CD4-positive, CD25-positive, alpha-beta regulatory T cell (primary cell): ENCODE results near the gene TBC1D22A. TPM values are rescaled to one million over a fixed set of nuclear protein-coding genes. Genes with fewer than 3 reads are reported as not detected.

Experiments used
- ATAC-seq, 2 donors: fragments of 150-1000 bp; cut with Tn5 transposase; one replicate each; pipeline ENCODE4 v1.10.0; 2021; ENCODE audit warnings: low read depth in 2 of 2, moderate number of reproducible peaks in 2 of 2, moderate library complexity in 1 of 2
- DNase-seq, 3 donors: peaks; one replicate each; pipeline versions ENCODE4 v3.0.0 to v3.0.0-alpha.2; 2012 to 2022; ENCODE audit warnings: mixed read lengths in 1 of 3
- H3K27ac ChIP-seq: one replicate; pipeline ENCODE4 v1.7.0; 2013; ENCODE audit warnings: mild to moderate bottlenecking, low read length; ENCODE audit not compliant: insufficient read depth, poor library complexity, severe bottlenecking
- H3K27me3 ChIP-seq: one replicate; pipeline ENCODE4 v1.7.0; 2013; ENCODE audit warnings: low read length; ENCODE audit not compliant: control insufficient read depth, insufficient read depth
- H3K36me3 ChIP-seq: one replicate; pipeline ENCODE4 v1.7.0; 2013; ENCODE audit warnings: mild to moderate bottlenecking, low read length, moderate library complexity; ENCODE audit not compliant: control insufficient read depth, insufficient read depth
- H3K4me1 ChIP-seq: 2 replicates; pipeline ENCODE4 v1.7.0; 2013; ENCODE audit warnings: mild to moderate bottlenecking, low read length; ENCODE audit not compliant: insufficient read depth, control insufficient read depth, poor library complexity, severe bottlenecking
- H3K4me3 ChIP-seq: one replicate; pipeline ENCODE4 v1.7.0; 2013; ENCODE audit warnings: low read depth, mild to moderate bottlenecking, low read length, moderate library complexity
- H3K9me3 ChIP-seq, 2 experiments: 1 replicate in 1 of 2; 2 replicates in 1 of 2; pipeline ENCODE4 v1.7.0; 2013; ENCODE audit warnings: low read length in 2 of 2, mild to moderate bottlenecking in 1 of 2, moderate library complexity in 1 of 2; ENCODE audit not compliant: control insufficient read depth in 2 of 2
- H3K27ac Mint-ChIP-seq, 3 donors: one replicate each; pipeline ENCODE4 v1.8.0; 2020 to 2022; ENCODE audit warnings: mild to moderate bottlenecking in 3 of 3, mixed read lengths in 3 of 3, moderate library complexity in 2 of 3
- H3K27me3 Mint-ChIP-seq: one replicate; pipeline ENCODE4 v1.8.0; 2022; ENCODE audit warnings: mild to moderate bottlenecking, mixed read lengths
- H3K36me3 Mint-ChIP-seq: one replicate; pipeline ENCODE4 v1.8.0; 2020; ENCODE audit warnings: mixed read lengths
- H3K4me1 Mint-ChIP-seq, 4 donors: one replicate each; pipeline ENCODE4 v1.8.0; 2020 to 2022; ENCODE audit warnings: mixed read lengths in 4 of 4, mild to moderate bottlenecking in 1 of 4
- H3K4me3 Mint-ChIP-seq, 4 donors: one replicate each; pipeline ENCODE4 v1.8.0; 2020 to 2022; ENCODE audit warnings: mild to moderate bottlenecking in 4 of 4, mixed read lengths in 4 of 4, moderate library complexity in 3 of 4
- H3K9me3 Mint-ChIP-seq, 7 donors: one replicate each; pipeline ENCODE4 v1.8.0; 2020 to 2022; ENCODE audit warnings: mixed read lengths in 7 of 7, mild to moderate bottlenecking in 3 of 7, moderate library complexity in 2 of 7
- polyA plus RNA-seq, 4 donors: library from polyadenylated mRNA; unstranded; fragments of 300-500 nt; fragmentation: Illumina TruSeq; gene quantifications; one replicate each; pipeline ENCODE4 v1.2.3, GENCODE V29; 2021
- total RNA-seq: library from RNA; stranded (reverse); gene quantifications from one replicate; pipeline ENCODE4 v1.2.3, GENCODE V29; 2022

The TBC1D22A gene
- total and polyA plus RNA-seq, 5 donors from 2014 or later, result 19.8 to 42.5 (median 24.3) TPM

DNA sequence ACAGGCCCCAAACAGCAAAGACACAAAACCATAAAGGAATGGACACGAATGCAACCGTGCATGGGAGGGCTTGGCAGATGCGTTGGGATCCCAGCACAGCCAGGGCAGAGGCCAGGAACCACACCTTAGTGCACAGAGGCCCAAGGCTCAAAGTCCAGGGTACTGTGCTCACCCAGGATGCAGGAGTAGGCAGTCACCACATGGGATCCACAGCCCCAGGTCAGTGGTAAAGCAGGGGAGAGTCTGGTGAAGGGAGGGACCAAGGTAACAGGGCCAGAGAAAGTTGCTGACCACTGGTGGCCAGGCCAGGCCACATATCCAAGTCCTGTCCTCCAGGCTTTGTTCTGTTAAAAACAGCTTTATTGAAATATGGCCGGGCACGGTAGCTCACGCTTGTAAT is 17.9 kb upstream of the TBC1D22A start:
- Histone ChIP-seq H3K4me1 (peaks cover 15% of the 10 kb centered on the region), H3K4me3 (no peak overlapping the region), H3K27ac (no peak overlapping the region), H3K36me3 (no peaks in the 10 kb centered on the region), H3K9me3 (no peaks in the 10 kb centered on the region), H3K27me3 (no peaks in the 10 kb centered on the region)
- Mint-ChIP-seq H3K27me3 (no peaks in the 10 kb centered on the region), H3K4me3 (no peak overlapping the region), H3K36me3 (no peaks in the 10 kb centered on the region), H3K9me3 (peaks cover 0 to 4% (median 0%) of the 10 kb centered on the region in 7 donors), H3K27ac (no peak overlapping the region), H3K4me1 (peaks cover 5 to 17% (median 10%) of the 10 kb centered on the region in 4 donors)
- ATAC-seq, result no peak
- DNase-seq, result no peak

DNA sequence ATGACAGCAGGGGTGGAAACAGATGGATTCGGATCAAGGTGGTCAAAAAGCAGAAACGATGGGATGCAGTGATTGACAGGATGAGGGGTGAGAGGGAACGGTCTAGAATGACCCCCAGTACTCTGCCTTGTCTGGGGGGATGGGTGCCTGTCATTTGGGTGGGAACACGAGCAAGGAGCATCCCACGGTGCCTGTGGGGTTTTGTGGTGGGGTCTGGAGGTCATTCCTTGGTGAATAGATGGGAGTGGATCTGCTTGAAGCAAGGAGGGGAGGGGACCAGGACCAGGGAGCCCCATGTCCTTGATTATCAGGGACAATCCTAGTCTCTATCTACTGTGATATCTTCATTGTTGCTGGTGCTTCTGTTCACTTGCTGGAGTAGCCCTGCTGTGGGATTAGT is 16.3 kb upstream of the TBC1D22A start:
- Mint-ChIP-seq H3K4me3 (no peak overlapping the region), H3K27ac (peak overlapping the region in 2 of 3 donors; percentile 37 to 96), H3K4me1 (peaks cover 5 to 32% (median 19%) of the 10 kb centered on the region in 4 donors), H3K27me3 (no peaks in the 10 kb centered on the region), H3K9me3 (peaks cover 0 to 4% (median 0%) of the 10 kb centered on the region in 7 donors), H3K36me3 (no peaks in the 10 kb centered on the region)
- Histone ChIP-seq H3K4me1 (peaks cover 28% of the 10 kb centered on the region), H3K9me3 (no peaks in the 10 kb centered on the region), H3K36me3 (no peaks in the 10 kb centered on the region), H3K27me3 (no peaks in the 10 kb centered on the region), H3K4me3 (no peak overlapping the region), H3K27ac (no peak overlapping the region)
- no peak for ATAC-seq
- no peak for DNase-seq

GRCh38 chr22:46746620-46747019 is 15.8 kb upstream of the TBC1D22A start:
- no peaks in the 10 kb centered on the region for H3K27me3 ChIP-seq
- ATAC-seq (no peak), DNase-seq (no peak)
- peaks cover 28% of the 10 kb centered on the region for H3K4me1 ChIP-seq
- H3K27ac ChIP-seq, result no peak overlapping the region
- H3K4me3 ChIP-seq, result no peak overlapping the region
- Mint-ChIP-seq H3K27me3 (no peaks in the 10 kb centered on the region), H3K27ac (peak overlapping the region in 1 of 3 donors; percentile 96), H3K4me3 (no peak overlapping the region), H3K9me3 (peaks cover 0 to 4% (median 0%) of the 10 kb centered on the region in 7 donors), H3K4me1 (peaks cover 5 to 31% (median 19%) of the 10 kb centered on the region in 4 donors), H3K36me3 (no peaks in the 10 kb centered on the region)
- no peaks in the 10 kb centered on the region for H3K9me3 ChIP-seq
- H3K36me3 ChIP-seq, result no peaks in the 10 kb centered on the region

DNA sequence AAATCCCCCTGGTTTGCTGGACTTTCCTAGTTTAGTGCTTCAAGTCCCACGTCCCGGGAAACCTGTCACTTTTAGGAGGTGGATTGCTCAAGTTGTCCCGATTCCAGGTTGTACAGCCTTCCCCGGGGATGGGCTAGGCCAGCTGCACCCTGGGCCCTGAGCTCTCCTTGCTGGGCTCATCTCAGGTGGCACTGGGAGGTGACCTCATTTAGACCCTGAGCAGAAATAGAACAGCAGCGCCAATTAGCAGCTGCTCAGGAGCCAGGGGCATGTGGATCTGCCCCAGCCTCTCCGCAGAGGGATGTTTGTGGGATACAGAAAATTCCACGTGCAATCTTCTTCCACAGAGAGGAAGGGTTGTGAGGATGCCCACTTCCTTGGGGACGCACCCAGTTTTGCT is 14.8 kb upstream of the TBC1D22A start:
- H3K4me1 Mint-ChIP-seq, result peaks cover 5 to 31% (median 19%) of the 10 kb centered on the region in 4 donors
- Histone ChIP-seq H3K4me3 (no peak overlapping the region), H3K27me3 (no peaks in the 10 kb centered on the region), H3K36me3 (no peaks in the 10 kb centered on the region), H3K4me1 (peaks cover 28% of the 10 kb centered on the region), H3K27ac (no peak overlapping the region), H3K9me3 (no peaks in the 10 kb centered on the region)
- H3K9me3 Mint-ChIP-seq, result peaks cover 0 to 4% (median 0%) of the 10 kb centered on the region in 7 donors
- H3K27me3 Mint-ChIP-seq, result no peaks in the 10 kb centered on the region
- H3K4me3 Mint-ChIP-seq, result no peak overlapping the region
- H3K27ac Mint-ChIP-seq, result peak overlapping the region in 1 of 3 donors; percentile 31
- no peaks in the 10 kb centered on the region for H3K36me3 Mint-ChIP-seq
- ATAC-seq (no peak), DNase-seq (no peak)

- Histone ChIP-seq H3K4me3 (no peak overlapping the region), H3K27me3 (no peaks in the 10 kb centered on the region), H3K4me1 (peaks cover 28% of the 10 kb centered on the region), H3K36me3 (no peaks in the 10 kb centered on the region), H3K27ac (peak overlapping the region; percentile 65), H3K9me3 (no peaks in the 10 kb centered on the region)
- H3K9me3 Mint-ChIP-seq, result no peaks in the 10 kb centered on the region
- no peak for DNase-seq
- peaks cover 5 to 31% (median 19%) of the 10 kb centered on the region in 4 donors for H3K4me1 Mint-ChIP-seq
- peak overlapping the region; percentile 94 to 100 (median 96) for H3K27ac Mint-ChIP-seq
- no peaks in the 10 kb centered on the region for H3K36me3 Mint-ChIP-seq
- ATAC-seq, result no peak
- no peaks in the 10 kb centered on the region for H3K27me3 Mint-ChIP-seq
- peak overlapping the region in 1 of 4 donors; percentile 83 for H3K4me3 Mint-ChIP-seq
These were observed 14.1 kb upstream of the TBC1D22A start for GRCh38 chr22:46748206-46748907.

- H3K36me3 ChIP-seq, result no peaks in the 10 kb centered on the region
- ATAC-seq (peak; percentile 94 to 96), DNase-seq (peak in 2 of 3 donors; percentile 66 to 91)
- H3K4me1 ChIP-seq, result peaks cover 29% of the 10 kb centered on the region
- Mint-ChIP-seq H3K9me3 (no peaks in the 10 kb centered on the region), H3K4me1 (peaks cover 5 to 35% (median 19%) of the 10 kb centered on the region in 4 donors), H3K36me3 (no peaks in the 10 kb centered on the region), H3K27ac (peak overlapping the region; percentile 94 to 100 (median 96)), H3K4me3 (peak overlapping the region; percentile 78 to 87 (median 83)), H3K27me3 (no peaks in the 10 kb centered on the region)
- no peaks in the 10 kb centered on the region for H3K9me3 ChIP-seq
- H3K27ac ChIP-seq, result peak overlapping the region; percentile 65
- H3K4me3 ChIP-seq, result peak overlapping the region; percentile 72
- no peaks in the 10 kb centered on the region for H3K27me3 ChIP-seq
These were observed 13.4 kb upstream of the TBC1D22A start for GRCh38 chr22:46748908-46749675.

GRCh38 chr22:46749682-46750529 is 12.5 kb upstream of the TBC1D22A start:
- no peaks in the 10 kb centered on the region for H3K9me3 Mint-ChIP-seq

More at GRCh38 chr22:46749682-46750529, 12.5 kb upstream of the TBC1D22A start:
- DNase-seq, result no peak
- no peaks in the 10 kb centered on the region for H3K9me3 ChIP-seq
- peak overlapping the region; percentile 72 for H3K4me3 ChIP-seq
- Mint-ChIP-seq H3K27me3 (no peaks in the 10 kb centered on the region), H3K36me3 (no peaks in the 10 kb centered on the region), H3K4me3 (peak overlapping the region; percentile 78 to 87 (median 83)), H3K4me1 (peaks cover 5 to 39% (median 20%) of the 10 kb centered on the region in 4 donors), H3K27ac (peak overlapping the region; percentile 94 to 100 (median 96))
- no peaks in the 10 kb centered on the region for H3K36me3 ChIP-seq
- no peaks in the 10 kb centered on the region for H3K27me3 ChIP-seq
- H3K27ac ChIP-seq, result peak overlapping the region; percentile 65
- ATAC-seq, result no peak
- peaks cover 34% of the 10 kb centered on the region for H3K4me1 ChIP-seq
